Fibroblast of skin of abdomen (primary cell): ENCODE results near the gene F8A2. TPM values are rescaled to one million over a fixed set of nuclear protein-coding genes. Genes with fewer than 3 reads are reported as not detected.
"Not testable (repeated sequence)": the region's sequence is repeated elsewhere in the genome, so short reads cannot be mapped to it uniquely, and the experiment has no call there.

ENCODE experiments used
- DNase-seq: peaks from one replicate; pipeline ENCODE4 v3.0.0-alpha.2; 2013
- polyA plus RNA-seq, 2 experiments: library from polyadenylated mRNA; unstranded; fragments of 120-200 nt; gene quantifications; one replicate each; pipeline ENCODE4 v1.2.1, GENCODE V29; 2013; ENCODE audit not compliant: insufficient read length in 2 of 2

Gene F8A2
- not detected for polyA plus RNA-seq (2013, experiment 1 of 2; ENCODE audit: insufficient read length)
- not detected for polyA plus RNA-seq (2013, experiment 2 of 2; ENCODE audit: insufficient read length)

GRCh38 chrX:155381843-155382528 lies at the start of gene F8A2:
TSS of gene F8A2 (plus strand) at chrX:155382095. CDS start at chrX:155382115, 20 bp downstream.
- not testable (repeated sequence) for DNase-seq

- DNase-seq = no peak
Measured at GRCh38 chrX:155333544-155334100, 48.3 kb upstream of the F8A2 start.

GRCh38 chrX:155334486-155335336 lies 47.2 kb upstream of the F8A2 start, which contains the start of gene CLIC2:
TSS of gene CLIC2 (minus strand) at chrX:155334614. CDS start at chrX:155334427, 187 bp downstream.
- peak; percentile 85 for DNase-seq

- DNase-seq = not testable (repeated sequence)
Measured at GRCh38 chrX:155335337-155335712, 46.6 kb upstream of the F8A2 start.

- DNase-seq = not testable (repeated sequence)
Measured at GRCh38 chrX:155345689-155346088, 36.2 kb upstream of the F8A2 start.

GRCh38 chrX:155349448-155349847 lies 32.4 kb upstream of the F8A2 start:
- not testable (repeated sequence) for DNase-seq

GRCh38 chrX:155363712-155364111 lies 18.2 kb upstream of the F8A2 start:
- DNase-seq = not testable (repeated sequence)

GRCh38 chrX:155373777-155374458 lies 8.0 kb upstream of the F8A2 start:
- DNase-seq = not testable (repeated sequence)

GRCh38 chrX:155379802-155380201 lies 2.1 kb upstream of the F8A2 start:
- not testable (repeated sequence) for DNase-seq

GRCh38 chrX:155382529-155382967 lies 653 bp downstream of the F8A2 start:
- not testable (repeated sequence) for DNase-seq

GRCh38 chrX:155389634-155390033 lies 7.7 kb downstream of the F8A2 start:
- DNase-seq = no peak

- not testable (repeated sequence) for DNase-seq
Measured at GRCh38 chrX:155394747-155395276, 12.9 kb downstream of the F8A2 start.

GRCh38 chrX:155406429-155406828 lies 24.5 kb downstream of the F8A2 start:
- DNase-seq = no peak

- no peak for DNase-seq
Measured at GRCh38 chrX:155417769-155418168, 35.9 kb downstream of the F8A2 start.
